ENCODE results near the gene MSLN.
"Not testable (repeated sequence)": the region's sequence is repeated elsewhere in the genome, so short reads cannot be mapped to it uniquely, and the experiment has no call there.

MSLN gene

DNA sequence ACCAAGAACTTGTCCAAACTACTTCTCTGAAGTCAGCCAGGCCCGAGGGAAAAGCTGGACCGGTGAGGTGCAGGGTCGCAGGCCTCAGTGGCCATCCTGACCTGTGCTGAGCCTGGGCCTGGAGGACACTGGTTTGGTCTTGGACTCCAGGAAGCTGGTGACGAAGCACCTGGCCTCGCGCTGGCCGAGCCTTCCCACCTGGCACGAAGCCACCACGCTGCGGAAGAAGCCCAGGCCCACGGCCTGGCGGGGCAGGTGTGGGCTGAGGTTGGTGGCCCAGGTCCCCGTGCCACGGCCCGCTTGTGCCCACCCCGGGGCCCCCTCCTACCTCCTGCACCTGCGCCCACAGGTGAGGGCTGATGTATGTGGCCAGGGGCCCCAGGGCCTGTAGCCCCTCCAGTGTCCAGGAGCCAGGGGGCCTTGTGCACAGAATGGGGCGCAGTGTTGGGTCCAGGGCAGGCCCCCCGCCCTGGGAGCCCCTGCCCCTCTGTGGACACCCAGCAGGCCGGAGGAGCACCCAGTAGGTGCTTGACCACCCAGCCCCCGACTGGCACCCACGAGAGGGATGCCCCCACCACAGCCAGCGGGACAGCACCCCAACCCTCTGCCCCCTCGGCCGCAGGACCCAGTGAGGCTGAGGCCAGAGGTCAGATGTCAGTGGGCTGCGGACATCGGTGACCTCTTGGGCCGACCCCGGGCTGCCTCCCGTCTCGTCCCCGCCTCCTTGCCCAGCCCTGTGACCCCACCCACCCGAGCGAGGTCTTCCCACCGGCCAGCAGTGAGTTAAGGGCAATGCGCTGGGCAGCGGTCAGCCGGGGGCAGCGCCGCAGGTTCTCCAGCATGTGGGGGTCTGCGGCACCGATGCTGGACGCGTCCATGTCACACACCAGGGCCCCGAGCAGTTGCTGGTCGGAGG is 13.8 kb downstream of the MSLN start:
- H3K4me3 ChIP-seq, result no peak overlapping the region
- DNase-seq (ENCODE audit: low spot score), result no peak
- H3K27ac ChIP-seq, result no peak overlapping the region
- TF ChIP-seq CTCF (IDR thresholded peaks at IDR 0.05), result no peak

- H3K4me3 ChIP-seq, result no peak overlapping the region
- DNase-seq (ENCODE audit: low spot score), result no peak
- TF ChIP-seq CTCF (IDR thresholded peaks at IDR 0.05), result no peak
- no peak overlapping the region for H3K27ac ChIP-seq
Measured at GRCh38 chr16:775236-775796, 14.8 kb downstream of the MSLN start.

- not testable (repeated sequence) for H3K4me3 ChIP-seq; H3K27ac ChIP-seq; DNase-seq (ENCODE audit: low spot score)
Measured at GRCh38 chr16:776298-776697, 15.8 kb downstream of the MSLN start.

DNA sequence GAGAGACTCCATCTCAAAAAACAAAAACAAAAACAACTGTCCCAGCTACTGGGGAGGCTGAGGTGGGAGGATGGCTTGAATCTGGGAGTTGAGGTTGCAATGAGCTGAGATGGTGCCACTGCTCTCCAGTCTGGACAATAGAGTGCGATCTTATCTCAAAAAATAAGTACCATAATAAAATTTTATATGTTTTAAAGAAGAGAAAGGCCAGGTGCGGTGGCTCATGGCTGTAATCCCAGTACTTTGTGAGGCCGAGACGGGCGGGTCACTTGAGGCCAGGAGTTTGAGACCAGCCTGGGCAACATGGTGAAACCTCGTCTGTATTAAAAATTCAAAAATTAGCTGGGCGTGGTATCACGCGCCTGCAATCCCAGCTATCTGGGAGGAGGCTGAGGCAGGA is 16.3 kb downstream of the MSLN start:
- TF ChIP-seq CTCF (IDR thresholded peaks at IDR 0.05), result no peak
- no peak for DNase-seq (ENCODE audit: low spot score)
- Histone ChIP-seq H3K27ac (no peak overlapping the region), H3K4me3 (no peak overlapping the region)

- DNase-seq (ENCODE audit: low spot score), result no peak
- H3K27ac ChIP-seq, result no peak overlapping the region
- no peak overlapping the region for H3K4me3 ChIP-seq
- TF ChIP-seq CTCF (IDR thresholded peaks at IDR 0.05), result no peak
Measured at GRCh38 chr16:777826-778225, 17.3 kb downstream of the MSLN start.

- H3K4me3 ChIP-seq, result no peak overlapping the region
- DNase-seq (ENCODE audit: low spot score), result no peak
- no peak for TF ChIP-seq CTCF (IDR thresholded peaks at IDR 0.05)
- H3K27ac ChIP-seq, result no peak overlapping the region
Measured at GRCh38 chr16:778447-778846, 17.9 kb downstream of the MSLN start.

DNA sequence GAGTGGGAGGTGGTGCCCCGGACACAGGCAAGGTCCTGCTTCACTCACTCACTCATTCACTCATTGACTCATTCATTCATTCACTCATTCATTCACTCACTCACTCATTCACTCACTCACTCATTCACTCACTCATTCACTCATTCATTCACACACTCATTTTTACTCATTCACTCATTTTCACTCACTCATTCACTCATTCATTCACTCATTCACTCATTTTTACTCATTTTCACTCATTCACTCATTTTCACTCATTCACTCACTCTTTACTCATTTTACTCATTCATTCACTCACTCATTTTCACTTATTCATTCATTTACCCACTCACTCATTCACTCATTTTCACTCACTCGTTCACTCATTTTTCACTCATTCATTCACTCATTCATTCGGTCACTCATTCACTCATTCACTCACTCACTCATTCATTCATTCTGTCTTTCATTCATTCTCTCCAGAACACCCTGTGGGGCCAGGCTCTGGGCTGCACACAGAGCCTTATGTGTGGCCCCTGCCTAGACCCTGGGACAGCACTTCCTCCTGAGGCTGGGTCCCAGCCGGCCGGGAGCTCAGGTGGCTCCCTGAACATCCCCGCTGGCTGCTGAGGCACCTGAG is 18.5 kb downstream of the MSLN start:
- no peak overlapping the region for H3K27ac ChIP-seq
- H3K4me3 ChIP-seq, result no peak overlapping the region
- DNase-seq (ENCODE audit: low spot score), result no peak
- TF ChIP-seq CTCF (IDR thresholded peaks at IDR 0.05), result no peak

Measured in coronary artery (tissue), 2 donors.